K562 (cell line): Measurements from ENCODE around the gene RGS3. TPM values are rescaled to one million over a fixed set of nuclear protein-coding genes. Genes with fewer than 3 reads are reported as not detected.

ENCODE experiments used
- ATAC-seq: fragments of 200-7000 bp; cut with Tn5 transposase; 3 replicates; pipeline ENCODE4 v1.9.1; 2020; ENCODE audit warnings: moderate library complexity
- BruUV-seq: library from RNA; stranded (reverse); fragments of 400-500 nt; replicated peaks from 2 replicates; lab custom pipeline; 2021; lab: Mats Ljungman, UMichigan
- CTCF ChIA-PET: fragments of 300-600 bp; formaldehyde crosslinking; extraction: SDS; loops from one replicate; lab custom pipeline; 2021; ENCODE audit warnings: low intra/inter-chr PET ratio; lab: Yijun Ruan, JAX
- POLR2A ChIA-PET: fragments of 300-600, 350-650 bp; sonication (Branson Sonifier 250); formaldehyde crosslinking; extraction: SDS; loops from one replicate; lab custom pipeline; 2021; ENCODE audit warnings: antibody characterized with exemption, inconsistent platforms; lab: Yijun Ruan, JAX
- DNase-seq, 4 experiments: peaks; one replicate each; pipeline versions ENCODE4 v3.0.0 to v3.0.0-alpha.2; 2011 to 2018; ENCODE audit warnings: low spot score in 3 of 4, mixed read lengths in 3 of 4; ENCODE audit errors: extremely low read depth in 1 of 4
- FAIRE-seq: peaks from 2 replicates; lab custom pipeline; 2011; peaks lifted over from hg19 to GRCh38; lab: Jason Lieb, UNC
- H2AFZ ChIP-seq: 2 replicates; pipeline ENCODE4 v1.6.0; 2011; ENCODE audit warnings: low read depth, low read length, control low read depth, inconsistent platforms
- H3K27ac ChIP-seq: fragments of 200-600 bp; 3 replicates; pipeline ENCODE4 v1.8.0; 2011; ENCODE audit warnings: low read depth, mild to moderate bottlenecking, control low read depth, inconsistent platforms, low read length, moderate library complexity, mixed read lengths; ENCODE audit errors: extremely low read depth
- H3K27me3 ChIP-seq, 2 experiments: fragments of 300-600 bp in 1 of 2; 2 replicates in 1 of 2; 3 replicates in 1 of 2; pipeline versions ENCODE4 v1.6.0 to v1.8.0; 2011; ENCODE audit warnings: inconsistent platforms in 2 of 2, low read length in 2 of 2, mild to moderate bottlenecking in 1 of 2, mixed read lengths in 1 of 2, moderate library complexity in 1 of 2; ENCODE audit not compliant: control insufficient read depth in 2 of 2, insufficient read depth in 2 of 2
- H3K36me3 ChIP-seq: fragments of 300-600 bp; 3 replicates; pipeline ENCODE4 v1.8.0; 2011; ENCODE audit warnings: mild to moderate bottlenecking, low read length, inconsistent platforms; ENCODE audit not compliant: control insufficient read depth, insufficient read depth
- H3K4me1 ChIP-seq, 2 experiments: fragments of 200-600 bp in 1 of 2; replicated peaks in 1 of 2; 2 replicates in 1 of 2; 3 replicates in 1 of 2; pipeline versions ENCODE4 v1.5.1 to v1.8.0; 2011; ENCODE audit warnings: inconsistent platforms in 2 of 2, low read length in 2 of 2, mild to moderate bottlenecking in 1 of 2, mixed read lengths in 1 of 2, moderate library complexity in 1 of 2; ENCODE audit not compliant: control insufficient read depth in 2 of 2, insufficient read depth in 2 of 2
- H3K4me2 ChIP-seq: 2 replicates; pipeline ENCODE4 v1.6.1; 2011; ENCODE audit warnings: low read length, control low read depth, inconsistent platforms, mixed read lengths; ENCODE audit not compliant: insufficient read depth
- H3K4me3 ChIP-seq: fragments of 200-600 bp; sonication (generic), shearing (Covaris generic); 2 replicates; pipeline ENCODE4 v1.5.1; 2016; ENCODE audit warnings: control low read depth, inconsistent platforms
- H3K79me2 ChIP-seq: fragments of 200-600 bp; 3 replicates; pipeline ENCODE4 v1.8.0; 2011; ENCODE audit warnings: low read length, inconsistent platforms; ENCODE audit not compliant: control insufficient read depth, insufficient read depth
- H3K9ac ChIP-seq, 2 experiments: 2 replicates each; pipeline versions ENCODE4 v1.6.0 to v1.6.1; 2011; ENCODE audit warnings: low read depth in 2 of 2, low read length in 2 of 2, control low read depth in 1 of 2, inconsistent platforms in 1 of 2, mild to moderate bottlenecking in 1 of 2, mixed read lengths in 1 of 2; ENCODE audit not compliant: insufficient read depth in 1 of 2
- H3K9me1 ChIP-seq: one replicate; pipeline ENCODE4 v1.6.0; 2011; ENCODE audit warnings: inconsistent platforms, mild to moderate bottlenecking, low read length, moderate library complexity; ENCODE audit not compliant: control insufficient read depth, insufficient read depth
- H3K9me3 ChIP-seq: replicated peaks from 2 replicates; pipeline ENCODE4 v1.5.1; 2011; ENCODE audit warnings: low read depth, low read length, inconsistent platforms; ENCODE audit not compliant: control insufficient read depth, insufficient read depth
- H4K20me1 ChIP-seq: replicated peaks from 2 replicates; pipeline ENCODE4 v1.6.1; 2011; ENCODE audit warnings: low read length, inconsistent platforms, mixed read lengths; ENCODE audit not compliant: control insufficient read depth, insufficient read depth
- AFF1 ChIP-seq, 2 experiments: fragments of 450-650 bp; IDR thresholded peaks; 2 replicates each; pipeline ENCODE4 v1.6.1; 2018; ENCODE audit warnings: mild to moderate bottlenecking in 2 of 2, low read depth in 1 of 2; ENCODE audit not compliant: partially characterized antibody in 2 of 2
- CHD4 ChIP-seq: fragments of 200-600 bp; sonication (generic); IDR thresholded peaks from 3 replicates; pipeline ENCODE4 v1.6.1; 2012; ENCODE audit warnings: low read depth, mild to moderate bottlenecking, mixed read lengths, low read length, inconsistent platforms; ENCODE audit not compliant: insufficient read depth, insufficient replicate concordance, poor library complexity, severe bottlenecking
- ELF4 ChIP-seq: fragments of 450-650 bp; formaldehyde crosslinking; IDR thresholded peaks from 2 replicates; pipeline ENCODE4 v1.4.0; 2022; ENCODE audit warnings: missing genetic modification characterization
- WGBS: fragments of 100-300 bp; shearing (Covaris generic); methylation state at CpG from one replicate; pipeline ENCODE4 v1.1.6; 2016; ENCODE audit warnings: low coverage, mixed read lengths; ENCODE audit not compliant: insufficient coverage; ENCODE audit errors: missing lambda C conversion rate; 5-methylcytosine and 5-hydroxymethylcytosine counted together
- in situ Hi-C: fragments of 300-500 bp; cut with MboI; formaldehyde crosslinking; loops from 4 replicates; pipeline ENCODE4 v1.15.0; 2018; ENCODE audit warnings: inconsistent platforms, mixed read lengths
- intact Hi-C: fragments of 100-400 bp; cut with micrococcal nuclease; formaldehyde crosslinking; loops from 2 replicates; pipeline ENCODE4 v1.14.2; 2022
- polyA plus RNA-seq, 8 experiments: library from polyadenylated mRNA; depleted of rRNA in 4 of 8; stranded (reverse) in 5 of 8; unstranded in 3 of 8; fragments of >200 nt; fragmentation: Nextera tagmentation in 2 of 8; fragmentation: Illumina TruSeq in 1 of 8; extraction: Ambion mirVana in 2 of 8; extraction: Trizol in 1 of 8; gene quantifications; 2 replicates each; pipeline versions ENCODE4 v1.2.1 to v1.2.3, GENCODE V29; 2011 to 2014; ENCODE audit warnings: inconsistent platforms in 1 of 8, missing spikeins in 1 of 8
- total RNA-seq, 7 experiments: library from RNA; depleted of rRNA in 6 of 7; stranded (reverse); fragments of >200 nt in 6 of 7; fragmentation: Illumina TruSeq in 2 of 7; extraction: Trizol in 2 of 7; gene quantifications; 2 replicates each; pipeline versions ENCODE4 v1.2.1 to v1.2.3, GENCODE V29; 2011 to 2021; ENCODE audit warnings: low replicate concordance in 1 of 7
- TF ChIP-seq, protein P1 (sequence below): fragments of 450-650 bp; formaldehyde crosslinking; conservative IDR thresholded peaks from 2 replicates; pipeline ENCODE4 v1.4.0; 2022; ENCODE audit warnings: mild to moderate bottlenecking, missing genetic modification characterization

RGS3 gene
- total and polyA plus RNA-seq, 9 of the 15 experiments (the other 6 are each of a cell fraction or from before 2014, with no cell fraction given), result 0.08 to 2.9 (median 0.95) TPM

- Histone ChIP-seq H3K9me1 (no peaks in the 10 kb centered on the region), H3K4me2 (no peak overlapping the region), H3K79me2 (no peaks in the 10 kb centered on the region), H3K4me1 (no peaks in the 10 kb centered on the region), H3K27ac (no peak overlapping the region), H3K9me3 (no peaks in the 10 kb centered on the region), H3K36me3 (no peaks in the 10 kb centered on the region), H3K9ac (no peak overlapping the region), H3K27me3 (peaks cover 11 to 60% of the 10 kb centered on the region in 2 experiments; a peak in 4 of 5 replicates), H3K4me3 (no peak overlapping the region), H2AFZ (no peak overlapping the region), H4K20me1 (no peaks in the 10 kb centered on the region; the same call in 1 of the 2 replicates)
- WGBS, result 5% methylated on average over 6 of the region's 6 CpGs
- TF ChIP-seq, protein P1, sequence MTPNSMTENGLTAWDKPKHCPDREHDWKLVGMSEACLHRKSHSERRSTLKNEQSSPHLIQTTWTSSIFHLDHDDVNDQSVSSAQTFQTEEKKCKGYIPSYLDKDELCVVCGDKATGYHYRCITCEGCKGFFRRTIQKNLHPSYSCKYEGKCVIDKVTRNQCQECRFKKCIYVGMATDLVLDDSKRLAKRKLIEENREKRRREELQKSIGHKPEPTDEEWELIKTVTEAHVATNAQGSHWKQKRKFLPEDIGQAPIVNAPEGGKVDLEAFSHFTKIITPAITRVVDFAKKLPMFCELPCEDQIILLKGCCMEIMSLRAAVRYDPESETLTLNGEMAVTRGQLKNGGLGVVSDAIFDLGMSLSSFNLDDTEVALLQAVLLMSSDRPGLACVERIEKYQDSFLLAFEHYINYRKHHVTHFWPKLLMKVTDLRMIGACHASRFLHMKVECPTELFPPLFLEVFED (CRISPR knock-in tag), result 0 out of 2 replicates have a peak, but pooled peaks have one; percentile 10
- TF ChIP-seq AFF1 (IDR thresholded peaks at IDR 0.05; ENCODE audit: low read depth in 1 of 2, partially characterized antibody in 2 of 2) (no peak), ELF4 (CRISPR knock-in tag) (peak; percentile 16; the same call in 1 of the 2 replicates), CHD4 (no peak)
- intact Hi-C loops, result no loop called here
- DNase-seq (no peak), ATAC-seq (no peak), FAIRE-seq (no peak)
- in situ Hi-C loops, result no loop called here
- POLR2A ChIA-PET, result interaction anchor here (0.8 kb wide), 1 partner anchor 12 kb away, joined by 4 read pairs; no protein-coding TSS in a partner anchor
- no TSS peak for BruUV-seq
- CTCF ChIA-PET, result no interaction called here
Observed at GRCh38 chr9:113613815-113614413, 150.4 kb downstream of the RGS3 start.
